ES-I3 (cell line): Measurements from ENCODE around the gene LRRIQ4.

Experiments
- H3K36me3 ChIP-seq: 2 replicates; pipeline ENCODE4 v1.6.1; 2013; ENCODE audit warnings: mild to moderate bottlenecking, low read length, control low read depth, moderate library complexity; ENCODE audit not compliant: insufficient read depth
- H3K4me1 ChIP-seq: 2 replicates; pipeline ENCODE4 v1.6.1; 2013; ENCODE audit warnings: mild to moderate bottlenecking, control low read depth, low read length; ENCODE audit not compliant: insufficient read depth
- H3K9ac ChIP-seq: 2 replicates; pipeline ENCODE4 v1.6.1; 2013; ENCODE audit warnings: low read depth, mild to moderate bottlenecking, low read length, moderate library complexity
- H3K9me3 ChIP-seq: 2 replicates; pipeline ENCODE4 v1.6.1; 2013; ENCODE audit warnings: mild to moderate bottlenecking, low read length, moderate library complexity; ENCODE audit not compliant: control insufficient read depth, insufficient read depth

Gene LRRIQ4

DNA sequence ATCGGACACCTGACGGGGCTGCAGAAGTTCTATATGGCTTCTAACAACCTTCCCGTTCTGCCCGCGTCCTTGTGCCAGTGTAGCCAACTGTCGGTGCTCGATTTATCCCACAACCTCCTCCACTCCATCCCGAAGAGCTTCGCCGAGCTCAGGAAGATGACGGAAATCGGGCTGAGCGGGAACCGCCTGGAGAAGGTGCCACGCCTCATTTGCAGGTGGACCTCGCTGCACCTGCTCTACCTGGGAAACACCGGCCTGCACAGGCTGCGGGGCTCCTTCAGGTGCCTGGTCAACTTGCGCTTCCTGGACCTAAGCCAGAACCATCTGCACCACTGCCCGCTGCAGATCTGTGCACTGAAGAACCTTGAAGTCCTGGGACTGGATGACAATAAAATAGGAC, 9.9 kb downstream of the LRRIQ4 start:
- Histone ChIP-seq H3K36me3 (no peaks in the 10 kb centered on the region), H3K9me3 (no peaks in the 10 kb centered on the region), H3K9ac (no peak overlapping the region), H3K4me1 (no peaks in the 10 kb centered on the region)

DNA sequence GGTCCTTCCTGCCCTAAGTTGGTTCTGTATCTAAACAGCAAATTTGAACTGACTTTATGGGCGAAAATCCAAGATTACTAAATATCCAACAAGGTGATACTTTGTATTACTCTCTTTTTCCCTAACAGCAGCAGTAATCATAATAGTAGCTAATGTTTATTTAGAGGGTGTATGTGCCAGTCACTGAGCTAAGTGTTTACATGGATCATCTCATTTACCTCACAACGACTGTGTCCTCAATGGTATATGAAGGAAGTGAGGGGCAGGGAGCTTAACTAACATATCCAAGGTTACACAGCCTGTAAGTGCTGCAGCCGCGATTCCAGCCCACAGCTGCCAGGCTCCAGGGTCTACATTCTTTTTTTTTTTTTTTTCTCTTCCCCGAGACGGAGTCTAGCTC, 10.3 kb downstream of the LRRIQ4 start:
- H3K4me1 ChIP-seq = no peaks in the 10 kb centered on the region
- no peaks in the 10 kb centered on the region for H3K36me3 ChIP-seq
- H3K9me3 ChIP-seq = no peaks in the 10 kb centered on the region
- H3K9ac ChIP-seq = no peak overlapping the region

DNA sequence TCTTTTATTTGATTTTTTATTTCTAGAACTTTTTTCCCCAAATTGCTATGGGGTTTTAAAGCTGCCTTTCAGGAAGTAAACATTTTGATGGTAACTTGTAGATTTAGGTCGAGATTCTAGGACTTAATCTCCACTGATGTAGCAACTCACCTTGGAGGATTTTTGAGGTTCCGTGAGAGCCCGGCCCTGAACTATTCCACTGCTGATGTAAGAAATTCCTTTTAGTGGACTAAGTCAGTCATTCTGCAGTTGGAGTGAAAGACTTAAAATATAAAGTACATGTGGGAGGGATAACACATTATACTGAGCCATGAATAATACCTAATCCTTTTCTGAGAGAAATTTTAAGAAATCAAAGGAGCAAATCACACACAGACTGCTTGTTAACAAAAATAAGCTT, 12.6 kb downstream of the LRRIQ4 start:
- Histone ChIP-seq H3K36me3 (no peaks in the 10 kb centered on the region), H3K9me3 (no peaks in the 10 kb centered on the region), H3K9ac (no peak overlapping the region), H3K4me1 (no peaks in the 10 kb centered on the region)

DNA sequence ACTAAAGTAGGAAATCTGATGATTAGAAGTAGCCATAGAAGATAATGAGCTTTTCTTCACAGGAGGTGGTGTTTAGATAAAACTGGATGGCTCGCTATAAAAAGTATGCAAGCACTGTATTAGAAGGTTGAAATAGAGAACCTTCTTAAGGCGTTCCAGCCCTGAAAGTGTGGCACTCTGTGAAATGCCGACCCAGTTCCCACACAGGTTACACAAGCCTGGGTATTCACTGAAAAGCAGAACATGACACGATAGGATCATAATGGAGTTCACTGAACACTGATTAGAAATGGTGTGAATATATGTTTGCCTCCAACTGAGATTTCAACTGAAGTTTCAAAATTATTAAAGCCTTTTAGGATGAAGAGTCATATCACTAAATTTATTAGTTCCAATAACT, 15.0 kb downstream of the LRRIQ4 start:
- H3K4me1 ChIP-seq = no peaks in the 10 kb centered on the region
- H3K36me3 ChIP-seq = no peaks in the 10 kb centered on the region
- H3K9me3 ChIP-seq = no peaks in the 10 kb centered on the region
- H3K9ac ChIP-seq = no peak overlapping the region

DNA sequence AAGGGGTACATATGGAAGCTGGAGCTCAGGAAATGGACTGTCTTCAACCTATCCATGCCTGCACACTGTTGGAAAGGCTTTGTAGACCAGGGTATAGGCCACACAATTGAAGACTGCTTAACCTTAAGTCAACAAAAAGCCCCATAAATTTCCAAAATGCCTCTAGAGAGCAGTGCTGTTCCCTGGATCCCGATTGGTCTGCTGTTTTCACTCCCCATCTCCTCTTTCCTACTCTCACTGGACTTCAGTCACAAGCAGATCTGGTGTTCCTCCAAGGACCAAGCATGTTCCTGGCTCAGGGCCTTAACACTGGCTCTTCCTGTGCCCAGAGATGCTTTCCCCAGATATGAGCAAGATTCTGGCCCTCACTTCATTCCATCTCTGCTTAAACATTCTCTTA, 22.9 kb downstream of the LRRIQ4 start:
- Histone ChIP-seq H3K4me1 (peaks cover 10% of the 10 kb centered on the region), H3K9me3 (no peaks in the 10 kb centered on the region), H3K36me3 (no peaks in the 10 kb centered on the region), H3K9ac (no peak overlapping the region)

DNA sequence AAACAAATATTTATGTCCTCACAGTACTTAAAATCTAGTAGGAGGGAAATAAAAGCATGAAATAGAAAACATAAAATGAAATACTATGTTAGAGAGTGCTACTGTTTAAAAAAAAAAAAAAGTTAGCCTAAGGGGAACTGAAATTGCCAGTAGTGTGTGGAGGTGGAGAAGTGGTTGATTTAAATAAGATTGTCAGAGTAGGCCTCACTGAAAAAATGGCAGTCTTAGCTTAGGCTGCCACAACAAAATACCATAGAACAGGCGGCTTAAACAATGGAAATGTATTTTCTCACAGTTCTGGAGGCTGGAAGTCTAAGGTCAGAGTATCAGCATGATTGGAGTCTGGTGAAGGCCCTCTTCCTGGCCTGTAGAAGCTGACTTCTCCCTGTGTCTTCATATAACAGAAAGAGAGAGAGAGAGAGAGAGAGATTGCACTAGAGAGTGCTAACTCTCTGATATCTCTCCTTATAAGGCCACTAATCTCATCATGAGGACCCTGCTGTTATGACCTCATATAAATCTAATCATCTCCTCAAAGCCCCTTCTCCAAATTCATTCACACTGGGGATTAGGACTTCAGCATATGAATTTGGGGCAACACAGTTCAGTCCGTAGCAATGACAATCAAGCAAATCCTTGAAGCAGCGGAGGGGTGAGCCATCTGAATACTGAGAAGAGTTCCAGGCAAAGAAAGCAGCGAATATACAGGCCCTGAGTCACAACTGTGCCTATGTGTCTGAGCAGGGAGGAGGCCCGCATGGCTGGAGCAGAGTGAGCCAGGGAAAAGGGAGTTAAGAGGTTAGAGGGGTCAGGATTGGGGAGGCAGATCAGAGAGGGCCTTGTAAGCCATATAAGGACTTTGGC, 23.6 kb downstream of the LRRIQ4 start:
- Histone ChIP-seq H3K9ac (no peak overlapping the region), H3K9me3 (no peaks in the 10 kb centered on the region), H3K4me1 (peaks cover 10% of the 10 kb centered on the region), H3K36me3 (no peaks in the 10 kb centered on the region)

DNA sequence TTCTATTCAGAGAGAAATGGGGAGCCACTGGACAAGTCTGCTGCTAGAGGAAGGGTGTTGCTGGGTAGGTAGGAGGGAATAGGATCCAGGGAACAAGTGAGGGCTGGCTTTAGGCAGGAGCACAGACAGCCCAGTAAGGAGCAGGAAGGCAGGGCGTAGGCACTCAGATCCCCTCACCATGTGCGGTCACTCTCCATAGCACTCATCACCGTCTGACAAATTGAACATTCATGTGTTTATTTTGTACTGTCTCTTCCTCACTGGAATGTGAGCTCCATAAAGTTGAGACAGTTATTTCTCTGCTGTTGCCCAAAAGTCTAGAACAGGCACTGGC, 24.2 kb downstream of the LRRIQ4 start:
- H3K9me3 ChIP-seq = no peaks in the 10 kb centered on the region
- no peak overlapping the region for H3K9ac ChIP-seq
- H3K4me1 ChIP-seq = peaks cover 10% of the 10 kb centered on the region
- H3K36me3 ChIP-seq = no peaks in the 10 kb centered on the region

DNA sequence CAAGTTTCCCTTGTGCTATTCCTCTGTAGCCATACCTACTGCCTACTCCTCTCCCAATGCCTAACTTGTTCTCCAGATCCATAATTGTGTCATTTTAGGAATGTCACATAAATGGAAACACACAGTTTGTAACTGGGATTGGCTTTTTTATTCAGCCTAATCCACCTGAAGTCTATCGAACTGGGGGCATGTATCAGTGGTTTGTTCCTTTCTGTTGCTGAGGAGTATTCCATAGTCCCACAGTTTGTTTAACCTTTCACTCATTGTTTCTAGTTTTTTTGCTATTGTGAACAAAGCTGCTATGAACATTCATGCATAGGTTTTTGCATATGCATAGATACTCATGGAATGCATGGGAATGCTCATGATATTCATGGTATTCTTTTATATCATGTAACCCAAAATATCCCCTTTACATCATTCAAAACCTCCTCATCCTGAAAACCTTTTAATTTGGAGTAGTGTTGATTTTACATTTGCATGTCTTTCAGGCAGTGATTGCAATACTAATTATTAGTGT, 25.9 kb downstream of the LRRIQ4 start:
- Histone ChIP-seq H3K4me1 (peaks cover 10% of the 10 kb centered on the region), H3K36me3 (no peaks in the 10 kb centered on the region)

DNA sequence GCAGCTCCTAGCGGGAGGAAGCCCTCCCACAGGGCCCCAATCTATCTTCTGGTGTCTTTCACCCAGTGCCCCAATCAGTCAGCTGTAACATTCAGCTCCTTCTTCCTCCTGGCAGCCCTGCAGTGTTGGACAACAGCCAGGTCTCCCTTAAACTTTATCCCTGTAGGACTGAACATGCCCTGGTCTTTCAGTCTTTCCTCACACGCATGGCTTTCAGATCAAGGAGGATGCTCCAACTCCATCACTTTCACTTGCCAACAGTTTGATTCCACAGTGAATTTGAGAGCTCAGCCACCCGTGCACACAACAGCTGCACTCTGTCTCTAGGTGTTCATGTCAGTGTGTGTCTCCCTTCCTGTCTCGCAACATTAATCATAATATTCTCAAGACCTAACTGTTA, 28.5 kb downstream of the LRRIQ4 start:
- H3K4me1 ChIP-seq = peaks cover 9% of the 10 kb centered on the region
- no peaks in the 10 kb centered on the region for H3K36me3 ChIP-seq
- peaks cover 4% of the 10 kb centered on the region; the same call in 1 of the 2 replicates for H3K9me3 ChIP-seq
- no peak overlapping the region for H3K9ac ChIP-seq

More for the DNA sequence above, 25.9 kb downstream of the LRRIQ4 start:
- H3K9me3 ChIP-seq = peaks cover 4% of the 10 kb centered on the region; the same call in 1 of the 2 replicates
- H3K9ac ChIP-seq = no peak overlapping the region

DNA sequence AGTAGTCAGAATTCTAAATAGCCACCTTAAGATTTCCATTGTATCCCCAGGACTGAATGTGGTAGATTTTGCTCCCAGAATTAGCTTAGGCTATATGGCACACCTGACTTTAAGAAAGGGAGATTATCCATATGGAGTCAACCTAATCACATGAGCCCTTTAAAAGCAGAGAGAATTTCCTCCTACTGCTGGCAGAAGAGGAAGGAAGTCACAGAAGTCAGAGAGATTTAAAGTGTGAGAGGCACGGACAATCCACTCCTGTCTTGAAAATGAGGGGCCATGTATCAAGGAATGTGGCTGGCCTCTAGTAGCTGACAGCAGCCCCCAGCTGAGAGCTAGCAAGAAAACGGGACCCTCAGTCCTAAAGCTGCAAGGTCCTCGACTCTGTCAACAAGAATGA, 30.3 kb downstream of the LRRIQ4 start:
- Histone ChIP-seq H3K9ac (no peak overlapping the region), H3K36me3 (no peaks in the 10 kb centered on the region), H3K4me1 (peaks cover 10% of the 10 kb centered on the region), H3K9me3 (peaks cover 4% of the 10 kb centered on the region; the same call in 1 of the 2 replicates)

DNA sequence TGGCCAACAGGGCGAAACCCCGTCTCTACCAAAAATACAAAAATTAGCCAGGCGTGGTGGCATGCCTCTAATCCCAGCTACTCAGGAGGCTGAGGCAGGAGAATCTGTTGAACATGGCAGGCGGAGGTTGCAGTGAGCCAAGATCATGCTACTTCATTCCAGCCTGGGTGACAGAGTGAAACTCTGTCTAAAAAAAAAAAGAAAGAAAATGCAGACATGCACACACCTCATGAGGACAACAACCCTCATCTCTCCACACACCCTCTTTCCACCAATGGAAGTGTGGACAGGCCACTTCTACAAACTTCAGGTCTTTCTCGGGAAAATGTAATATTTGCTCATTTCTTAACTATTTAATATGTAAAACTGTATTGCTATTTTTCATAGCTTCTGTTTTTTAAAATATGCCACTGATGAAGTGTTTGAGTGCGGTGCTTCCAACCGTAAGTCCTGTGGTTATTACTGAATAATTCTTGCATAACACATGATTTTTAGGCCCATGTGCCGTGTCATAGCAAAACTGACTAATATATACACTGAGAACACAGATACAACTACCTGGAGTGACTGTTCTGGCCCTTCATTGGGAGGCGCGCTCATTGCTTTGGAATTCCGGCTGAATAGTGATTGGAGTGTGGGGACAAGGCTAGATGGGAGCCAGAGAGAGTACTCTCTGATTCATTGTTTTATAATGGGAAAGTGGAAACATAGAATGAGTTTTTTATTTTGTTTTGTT, 34.0 kb downstream of the LRRIQ4 start:
- H3K9me3 ChIP-seq = peaks cover 4% of the 10 kb centered on the region; the same call in 1 of the 2 replicates

DNA sequence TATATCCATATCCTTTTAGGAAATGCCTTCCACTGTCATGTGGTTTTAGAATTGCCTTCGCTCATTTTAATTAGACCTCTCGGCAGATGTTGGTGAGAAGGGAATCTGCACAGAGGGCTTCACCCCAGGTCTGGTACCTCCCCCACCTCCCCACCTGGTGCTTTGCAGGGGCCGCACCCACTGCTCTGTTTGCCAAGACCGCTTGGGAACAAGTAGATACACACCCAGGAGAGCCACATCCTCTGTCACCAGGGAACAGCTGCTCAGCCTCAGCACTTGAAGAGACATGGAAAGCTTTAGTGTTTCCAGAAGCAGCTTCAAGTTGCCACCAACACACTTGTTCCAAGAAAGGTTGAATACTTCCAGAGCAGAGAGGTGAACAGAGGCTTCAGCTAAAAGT, 35.2 kb downstream of the LRRIQ4 start:
- Histone ChIP-seq H3K9me3 (peaks cover 2% of the 10 kb centered on the region; the same call in 1 of the 2 replicates), H3K36me3 (no peaks in the 10 kb centered on the region), H3K4me1 (peaks cover 10% of the 10 kb centered on the region; the same call in 1 of the 2 replicates), H3K9ac (no peak overlapping the region)

More for the DNA sequence above, 34.0 kb downstream of the LRRIQ4 start:
- no peak overlapping the region for H3K9ac ChIP-seq
- peaks cover 10% of the 10 kb centered on the region; the same call in 1 of the 2 replicates for H3K4me1 ChIP-seq
- no peaks in the 10 kb centered on the region for H3K36me3 ChIP-seq

DNA sequence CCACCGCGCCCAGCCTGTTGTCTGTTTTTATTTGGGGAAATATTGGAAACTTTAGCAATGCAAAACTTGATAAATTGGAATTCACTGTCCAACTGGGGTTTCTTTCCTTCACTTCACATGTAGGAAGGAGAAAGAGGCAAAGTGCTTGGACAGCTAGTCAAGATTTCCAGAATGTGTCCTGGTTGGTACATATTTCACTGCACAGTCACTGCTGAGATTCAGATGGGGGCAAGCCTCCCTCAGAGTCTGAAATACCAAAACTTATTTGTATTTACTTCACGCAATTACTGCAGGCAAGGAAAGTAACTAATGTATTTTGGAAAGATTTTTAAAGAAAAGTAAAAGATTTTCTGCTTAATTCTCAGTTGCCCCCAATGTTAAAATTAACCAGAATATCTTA, 36.1 kb downstream of the LRRIQ4 start:
- H3K36me3 ChIP-seq = no peaks in the 10 kb centered on the region
- no peak overlapping the region for H3K9ac ChIP-seq
- H3K4me1 ChIP-seq = peaks cover 10% of the 10 kb centered on the region; the same call in 1 of the 2 replicates
- no peaks in the 10 kb centered on the region for H3K9me3 ChIP-seq

DNA sequence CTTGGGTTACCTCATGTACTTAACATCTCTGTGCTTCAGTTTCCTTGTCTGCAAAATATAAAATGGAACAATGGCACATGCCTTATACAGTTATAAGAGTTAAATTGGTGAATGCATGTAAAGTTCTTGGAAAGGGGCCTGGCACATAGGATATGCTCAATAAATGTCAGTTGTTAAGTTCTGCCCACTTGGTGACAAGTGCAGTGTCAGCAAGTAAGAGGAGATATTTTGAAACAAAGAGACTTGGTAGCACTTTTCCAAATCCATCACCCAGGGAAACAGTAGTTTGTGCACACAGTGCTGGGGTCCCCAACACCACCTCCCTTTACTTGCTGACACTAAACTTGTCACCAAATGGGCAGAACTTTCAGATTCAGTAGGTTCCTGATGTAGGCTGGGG, 37.9 kb downstream of the LRRIQ4 start:
- no peaks in the 10 kb centered on the region for H3K36me3 ChIP-seq
- H3K9me3 ChIP-seq = no peaks in the 10 kb centered on the region
- H3K4me1 ChIP-seq = peaks cover 10% of the 10 kb centered on the region; the same call in 1 of the 2 replicates
- no peak overlapping the region for H3K9ac ChIP-seq
